ENCODE measurements around the gene ZNF785. TPM values are rescaled to one million over a fixed set of nuclear protein-coding genes. Genes with fewer than 3 reads are reported as not detected.
A peak's percentile ranks its signal among the peaks of the same experiment; 100 is the strongest.

ZNF785 gene
- total and polyA plus RNA-seq, 2 of the 13 experiments (the other 11 are each of a cell fraction or from before 2014, with no cell fraction given) = 0.01 TPM; not detected in 1

- TF ChIP-seq SP5 (CRISPR knock-in tag; IDR thresholded peaks at IDR 0.05; ENCODE audit: borderline replicate concordance, low read depth) = no peak
- TF ChIP-seq ZSCAN9 (CRISPR knock-in tag; IDR thresholded peaks at IDR 0.05; ENCODE audit: borderline replicate concordance) = no peak; the same call in 1 of the 2 replicates
- TF ChIP-seq CBX1 (IDR thresholded peaks at IDR 0.05; ENCODE audit: low read depth) = no peak
- TF ChIP-seq ETV5 (CRISPR knock-in tag; IDR thresholded peaks at IDR 0.05; ENCODE audit: borderline replicate concordance) = peak; percentile 55
- peak; percentile 50; the same call in 1 of the 2 replicates for TF ChIP-seq HOMEZ (CRISPR knock-in tag; IDR thresholded peaks at IDR 0.05; ENCODE audit: low read depth)
- no peak for TF ChIP-seq NFRKB (IDR thresholded peaks at IDR 0.05)
- peak; percentile 39; the same call in 1 of the 2 replicates for TF ChIP-seq FOSL2 (CRISPR knock-in tag; IDR thresholded peaks at IDR 0.05)
- TF ChIP-seq HNF1A (IDR thresholded peaks at IDR 0.05; ENCODE audit: low read depth) = no peak
- TF ChIP-seq HNF1A (CRISPR knock-in tag; IDR thresholded peaks at IDR 0.05; ENCODE audit: borderline replicate concordance) = no peak; the same call in 1 of the 2 replicates
- no peak for TF ChIP-seq MTF1 (CRISPR knock-in tag; IDR thresholded peaks at IDR 0.05)
- no peak for TF ChIP-seq ZNF646 (CRISPR knock-in tag; IDR thresholded peaks at IDR 0.05)
- 0 out of 2 replicates have a peak, but pooled peaks have one; percentile 61 for TF ChIP-seq ZNF616 (CRISPR knock-in tag; IDR thresholded peaks at IDR 0.05; ENCODE audit: low read depth)
- TF ChIP-seq ZSCAN5A (CRISPR knock-in tag; IDR thresholded peaks at IDR 0.05; ENCODE audit: borderline replicate concordance) = no peak
- no peak for TF ChIP-seq SNRNP70 (IDR thresholded peaks at IDR 0.05; ENCODE audit: low read depth, low read length)
Measured at GRCh38 chr16:30615358-30616091, 30.0 kb upstream of the ZNF785 start (continued).
